GM12891 (cell line): Measurements from ENCODE around the gene CCDC12.

ENCODE experiments used
- PAX5 ChIP-seq: IDR thresholded peaks from 2 replicates; pipeline ENCODE4 v1.6.1; 2011; ENCODE audit warnings: low read length, moderate library complexity, mild to moderate bottlenecking; ENCODE audit not compliant: insufficient read depth, severe bottlenecking
- POLR2A ChIP-seq: IDR thresholded peaks from 2 replicates; pipeline ENCODE4 v1.6.1; 2011; ENCODE audit warnings: low read depth, low read length, control low read depth
- POLR2AphosphoS5 ChIP-seq: IDR thresholded peaks from 2 replicates; pipeline ENCODE4 v1.6.1; 2011; ENCODE audit warnings: low read depth, low read length, control low read depth
- POU2F2 ChIP-seq: IDR thresholded peaks from 2 replicates; pipeline ENCODE4 v1.6.1; 2011; ENCODE audit warnings: low read depth, mild to moderate bottlenecking, control low read depth, low read length, moderate library complexity
- SPI1 ChIP-seq: IDR thresholded peaks from 2 replicates; pipeline ENCODE4 v1.6.1; 2011; ENCODE audit warnings: low read depth, low read length, control low read depth
- TAF1 ChIP-seq: IDR thresholded peaks from 2 replicates; pipeline ENCODE4 v1.6.1; 2011; ENCODE audit warnings: low read depth, low read length, control low read depth

DNA sequence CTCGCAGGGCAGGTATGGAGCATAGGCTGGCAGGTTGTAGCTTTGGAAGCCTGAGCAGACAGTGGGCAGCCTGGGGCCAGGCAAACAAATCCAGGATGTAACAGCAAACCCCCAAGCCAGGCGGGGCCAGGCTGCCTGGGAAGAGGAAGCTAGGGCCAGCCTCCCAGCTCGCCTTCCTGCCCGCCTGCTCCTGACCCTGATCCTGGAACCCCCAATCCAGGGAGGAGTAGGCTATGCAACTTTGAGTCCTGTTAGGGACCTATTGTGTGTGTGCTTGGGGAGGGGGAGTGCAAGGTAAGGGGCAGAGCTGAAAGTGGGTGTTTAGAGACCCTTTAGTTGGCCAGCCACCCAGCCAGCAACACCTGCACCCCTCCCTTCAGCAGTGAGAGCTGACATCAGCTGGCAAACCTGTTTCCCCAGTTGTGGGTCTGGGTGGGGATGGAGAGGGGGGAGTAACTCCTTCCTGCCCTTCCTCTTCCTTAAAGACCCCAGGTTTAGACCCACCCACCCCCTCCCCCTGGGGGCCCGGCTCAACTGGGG, 5.5 kb upstream of the CCDC12 start:
- TF ChIP-seq POLR2AphosphoS5 (no peak), POLR2A (no peak), TAF1 (no peak), POU2F2 (no peak), SPI1 (no peak), PAX5 (no peak)
